GM12878 (cell line): ENCODE measurements around the gene CACNA2D3. TPM values are rescaled to one million over a fixed set of nuclear protein-coding genes. Genes with fewer than 3 reads are reported as not detected.
A peak's percentile ranks its signal among the peaks of the same experiment; 100 is the strongest.

Experiments used
- ATAC-seq: fragments of 200-7000 bp; cut with Tn5 transposase; 3 replicates; pipeline ENCODE4 v1.9.1; 2020; ENCODE audit warnings: mild to moderate bottlenecking, moderate library complexity
- BruUV-seq: library from RNA; stranded (reverse); fragments of 400-500 nt; replicated peaks from 2 replicates; lab custom pipeline; 2021; lab: Mats Ljungman, UMichigan
- CTCF ChIA-PET: fragments of 300-600 bp; sonication (Branson Sonifier 250); formaldehyde crosslinking; extraction: SDS; loops from one replicate; lab custom pipeline; 2021; ENCODE audit warnings: inconsistent platforms; lab: Yijun Ruan, JAX
- POLR2A ChIA-PET: fragments of 350-600 bp; formaldehyde crosslinking; extraction: SDS; loops from one replicate; lab custom pipeline; 2021; ENCODE audit warnings: inconsistent platforms; lab: Charles Lee
- RAD21 ChIA-PET: fragments of 300-600 bp; sonication (Branson Sonifier 250); formaldehyde crosslinking; loops from one replicate; lab custom pipeline; 2023; ENCODE audit warnings: antibody characterized with exemption; ENCODE audit not compliant: unreplicated experiment; lab: Charles Lee
- SMC1A ChIA-PET: fragments of 300-600 bp; sonication (Branson Sonifier 250); formaldehyde crosslinking; loops from one replicate; lab custom pipeline; 2023; ENCODE audit not compliant: unreplicated experiment, uncharacterized antibody; lab: Charles Lee
- DNase-seq: peaks from one replicate; pipeline ENCODE4 v3.0.0-alpha.2; 2011; ENCODE audit warnings: low read depth, low spot score
- FAIRE-seq: peaks from 3 replicates; lab custom pipeline; 2011; peaks lifted over from hg19 to GRCh38; lab: Jason Lieb, UNC
- H2AFZ ChIP-seq: 2 replicates; pipeline ENCODE4 v1.6.0; 2011; ENCODE audit warnings: low read depth, low read length, control low read depth; ENCODE audit not compliant: control insufficient read depth
- H3K27ac ChIP-seq: 2 replicates; pipeline ENCODE4 v1.5.1; 2011; ENCODE audit warnings: control low read depth; ENCODE audit not compliant: control insufficient read depth, insufficient read depth
- H3K27me3 ChIP-seq, 2 experiments: replicated peaks in 1 of 2; 2 replicates each; pipeline versions ENCODE4 v1.6.0 to v1.6.1; 2011; ENCODE audit warnings: low read length in 1 of 2; ENCODE audit not compliant: control insufficient read depth in 2 of 2, insufficient read depth in 2 of 2
- H3K36me3 ChIP-seq, 2 experiments: 2 replicates each; pipeline ENCODE4 v1.5.1; 2011; ENCODE audit warnings: low read length in 1 of 2; ENCODE audit not compliant: control insufficient read depth in 2 of 2, insufficient read depth in 2 of 2
- H3K4me1 ChIP-seq: 2 replicates; pipeline ENCODE4 v1.6.1; 2011; ENCODE audit warnings: mild to moderate bottlenecking, low read length, moderate library complexity, mixed read lengths; ENCODE audit not compliant: control insufficient read depth, insufficient read depth
- H3K4me2 ChIP-seq: 2 replicates; pipeline ENCODE4 v1.6.0; 2011; ENCODE audit warnings: control low read depth; ENCODE audit not compliant: control insufficient read depth, insufficient read depth
- H3K4me3 ChIP-seq: fragments of 200-600 bp; sonication (generic); 2 replicates; pipeline ENCODE4 v1.5.1; 2016
- H3K79me2 ChIP-seq: 2 replicates; pipeline ENCODE4 v1.6.0; 2011; ENCODE audit warnings: low read length; ENCODE audit not compliant: control insufficient read depth, insufficient read depth
- H3K9ac ChIP-seq: 2 replicates; pipeline ENCODE4 v1.8.0; 2011; ENCODE audit warnings: low read length, control low read depth, mixed read lengths; ENCODE audit not compliant: control insufficient read depth, insufficient read depth
- H3K9me3 ChIP-seq: replicated peaks from 3 replicates; pipeline ENCODE4 v1.5.1; 2011; ENCODE audit warnings: mild to moderate bottlenecking, low read length; ENCODE audit not compliant: control insufficient read depth, insufficient read depth
- H4K20me1 ChIP-seq: 2 replicates; pipeline ENCODE4 v1.6.0; 2011; ENCODE audit not compliant: control insufficient read depth, insufficient read depth
- BCLAF1 ChIP-seq: fragments of 450-650 bp; IDR thresholded peaks from 2 replicates; pipeline ENCODE4 v1.6.1; 2017; ENCODE audit warnings: antibody characterized with exemption, mild to moderate bottlenecking, moderate library complexity
- CTCF ChIP-seq, 3 experiments: IDR thresholded peaks in 2 of 3; conservative IDR thresholded peaks in 1 of 3; 2 replicates each; pipeline ENCODE4 v1.5.1; 2011; ENCODE audit warnings: low read depth in 3 of 3, low read length in 3 of 3, mild to moderate bottlenecking in 3 of 3, control low read depth in 2 of 3, moderate library complexity in 2 of 3, inconsistent platforms in 1 of 3, mixed read lengths in 1 of 3; ENCODE audit not compliant: control insufficient read depth in 2 of 3, insufficient read depth in 1 of 3; ENCODE audit errors: extremely low read depth in 1 of 3
- MTA3 ChIP-seq: IDR thresholded peaks from 2 replicates; pipeline ENCODE4 v1.6.1; 2012; ENCODE audit warnings: low read length, inconsistent platforms, borderline replicate concordance
- RAD21 ChIP-seq: IDR thresholded peaks from 2 replicates; pipeline ENCODE4 v1.6.1; 2011; ENCODE audit warnings: mild to moderate bottlenecking, low read depth, low read length, moderate library complexity; ENCODE audit not compliant: insufficient read depth
- ZNF592 ChIP-seq: fragments of 450-650 bp; IDR thresholded peaks from 2 replicates; pipeline ENCODE4 v1.6.1; 2017; ENCODE audit warnings: mild to moderate bottlenecking, moderate library complexity
- WGBS: methylation state at CpG from one replicate; pipeline ENCODE4 v1.1.6; 2016; ENCODE audit warnings: low lambda C conversion rate; ENCODE audit not compliant: insufficient replicate concordance, insufficient coverage; ENCODE audit errors: missing lambda C conversion rate; 5-methylcytosine and 5-hydroxymethylcytosine counted together
- in situ Hi-C: fragments of 300-500 bp; cut with MboI; formaldehyde crosslinking; loops from 9 replicates; pipeline ENCODE4 v1.14.3; 2018; ENCODE audit warnings: mixed read lengths
- intact Hi-C: fragments of 100-400 bp; cut with micrococcal nuclease; formaldehyde crosslinking; loops from one replicate; pipeline ENCODE4 v1.14.2; 2022; ENCODE audit not compliant: unreplicated experiment
- polyA plus RNA-seq, 11 experiments: library from polyadenylated mRNA; depleted of rRNA in 4 of 11; unstranded in 6 of 11; stranded (reverse) in 5 of 11; fragments of >200 nt; fragmentation: Nextera tagmentation in 4 of 11; fragmentation: Illumina TruSeq in 1 of 11; extraction: Ambion mirVana in 4 of 11; extraction: Trizol in 1 of 11; gene quantifications; 1 replicate in 1 of 11; 2 replicates in 10 of 11; pipeline versions ENCODE4 v1.2.1 to v1.2.3, GENCODE V29; 2011 to 2016; ENCODE audit warnings: inconsistent platforms in 2 of 11, missing spikeins in 2 of 11, low read depth in 1 of 11
- total RNA-seq, 4 experiments: library from RNA; depleted of rRNA in 3 of 4; stranded (reverse); fragments of >200 nt in 3 of 4; fragmentation: Illumina TruSeq in 1 of 4; extraction: Trizol in 1 of 4; gene quantifications; 2 replicates each; pipeline versions ENCODE4 v1.2.1 to v1.2.3, GENCODE V29; 2013 to 2021

CACNA2D3 gene
- total and polyA plus RNA-seq, 10 of the 15 experiments (the other 5 are each of a cell fraction or from before 2014, with no cell fraction given): not detected

GRCh38 chr3:54146506-54147239 lies 24.3 kb downstream of the CACNA2D3 start:
- Histone ChIP-seq H3K4me2 (no peak overlapping the region), H4K20me1 (no peaks in the 10 kb centered on the region), H3K4me1 (no peaks in the 10 kb centered on the region), H3K36me3 (no peaks in the 10 kb centered on the region), H3K9me3 (no peaks in the 10 kb centered on the region), H3K27ac (no peak overlapping the region), H3K4me3 (no peak overlapping the region), H3K79me2 (no peaks in the 10 kb centered on the region), H3K27me3 (no peaks in the 10 kb centered on the region), H2AFZ (no peak overlapping the region), H3K9ac (no peak overlapping the region)
- ChIA-PET CTCF (interaction anchor here (1.6 kb wide), 1 partner anchor 208 kb away, joined by 3 read pairs; no protein-coding TSS in a partner anchor), SMC1A (no interaction called here), POLR2A (no interaction called here), RAD21 (interaction anchor here (1.1 kb wide), 1 partner anchor 209 kb away, joined by 3 read pairs; no protein-coding TSS in a partner anchor)
- intact Hi-C loops (loop anchor here (5.0 to 10.0 kb wide), 2 partner anchors 212 to 226 kb away; no protein-coding TSS in a partner anchor), in situ Hi-C loops (no loop called here)
- WGBS: 10% methylated on average over 13 of the region's 14 CpGs
- FAIRE-seq (no peak), ATAC-seq (peak; percentile 90), DNase-seq (no peak)
- no TSS peak for BruUV-seq
- TF ChIP-seq ZNF592: no peak
- no peak for TF ChIP-seq BCLAF1
- TF ChIP-seq CTCF (IDR thresholded peaks at IDR 0.05 in 2 of 3, conservative IDR thresholded peaks at IDR 0.05 in 1 of 3; ENCODE audit: control insufficient read depth in 2 of 3, extremely low read depth in 1 of 3, insufficient read depth in 1 of 3, low read depth in 3 of 3, low read length in 3 of 3): peak; percentile 36 to 50 (median 49); a peak in 5 of 6 replicates
- TF ChIP-seq RAD21: peak; percentile 45; the same call in 1 of the 2 replicates
- no peak for TF ChIP-seq MTA3
